Hematopoietic multipotent progenitor cell (in vitro differentiated cells): Measurements from ENCODE around the gene ALG3. TPM values are rescaled to one million over a fixed set of nuclear protein-coding genes. Genes with fewer than 3 reads are reported as not detected.

Experiments used
- DNase-seq, 3 donors: peaks; one replicate each; pipeline ENCODE4 v3.0.0-alpha.2; 2011 to 2015; ENCODE audit warnings: low read depth in 2 of 3, low spot score in 2 of 3
- total RNA-seq: library from RNA; depleted of rRNA; stranded (reverse); fragments of >200 nt; gene quantifications from one replicate; pipeline ENCODE4 v1.2.3, GENCODE V29; 2012

Gene ALG3
- total RNA-seq, 1 donor = 54.7 TPM

- no peak for DNase-seq
These were observed 12.0 kb upstream of the ALG3 start for GRCh38 chr3:184260724-184261269.

- peak in 1 of 3 donors; percentile 43 for DNase-seq
These were observed 11.3 kb upstream of the ALG3 start for GRCh38 chr3:184259878-184260723.

GRCh38 chr3:184259396-184259877, 10.7 kb upstream of the ALG3 start:
- no peak for DNase-seq

GRCh38 chr3:184258926-184259325, 10.2 kb upstream of the ALG3 start:
- DNase-seq = no peak

GRCh38 chr3:184257083-184257915, 8.5 kb upstream of the ALG3 start:
- DNase-seq = no peak

GRCh38 chr3:184255291-184256039, 6.7 kb upstream of the ALG3 start:
- no peak for DNase-seq

GRCh38 chr3:184250167-184250828, 1.5 kb upstream of the ALG3 start:
- peak; percentile 74 to 95 (median 89) for DNase-seq

- DNase-seq = peak; percentile 83 to 98 (median 98)
These were observed 827 bp upstream of the ALG3 start, which contains the start of gene EEF1AKMT4 for GRCh38 chr3:184249412-184250166. Gene EEF1AKMT4, plus strand, starts transcription at chr3:184249672. Its CDS starts 23 bp downstream, at chr3:184249695.

GRCh38 chr3:184242297-184242685, 6.5 kb downstream of the ALG3 start:
- DNase-seq = no peak

GRCh38 chr3:184241447-184242296, 7.1 kb downstream of the ALG3 start:
- no peak for DNase-seq

GRCh38 chr3:184241141-184241446, 7.7 kb downstream of the ALG3 start:
- no peak for DNase-seq

GRCh38 chr3:184240384-184241140, 8.2 kb downstream of the ALG3 start:
- peak in 1 of 3 donors; percentile 66 for DNase-seq

- no peak for DNase-seq
These were observed 9.1 kb downstream of the ALG3 start for GRCh38 chr3:184239708-184240107.

GRCh38 chr3:184239221-184239620, 9.5 kb downstream of the ALG3 start:
- DNase-seq = no peak

- no peak for DNase-seq
These were observed 10.4 kb downstream of the ALG3 start for GRCh38 chr3:184238246-184238818.

GRCh38 chr3:184237807-184238206, 11.0 kb downstream of the ALG3 start:
- no peak for DNase-seq

GRCh38 chr3:184237211-184237610, 11.6 kb downstream of the ALG3 start:
- no peak for DNase-seq
